ENCODE results near the gene TBCC.

GRCh38 chr6:42715871-42716270 is 30.0 kb downstream of the TBCC start:
- TF ChIP-seq, protein P1, sequence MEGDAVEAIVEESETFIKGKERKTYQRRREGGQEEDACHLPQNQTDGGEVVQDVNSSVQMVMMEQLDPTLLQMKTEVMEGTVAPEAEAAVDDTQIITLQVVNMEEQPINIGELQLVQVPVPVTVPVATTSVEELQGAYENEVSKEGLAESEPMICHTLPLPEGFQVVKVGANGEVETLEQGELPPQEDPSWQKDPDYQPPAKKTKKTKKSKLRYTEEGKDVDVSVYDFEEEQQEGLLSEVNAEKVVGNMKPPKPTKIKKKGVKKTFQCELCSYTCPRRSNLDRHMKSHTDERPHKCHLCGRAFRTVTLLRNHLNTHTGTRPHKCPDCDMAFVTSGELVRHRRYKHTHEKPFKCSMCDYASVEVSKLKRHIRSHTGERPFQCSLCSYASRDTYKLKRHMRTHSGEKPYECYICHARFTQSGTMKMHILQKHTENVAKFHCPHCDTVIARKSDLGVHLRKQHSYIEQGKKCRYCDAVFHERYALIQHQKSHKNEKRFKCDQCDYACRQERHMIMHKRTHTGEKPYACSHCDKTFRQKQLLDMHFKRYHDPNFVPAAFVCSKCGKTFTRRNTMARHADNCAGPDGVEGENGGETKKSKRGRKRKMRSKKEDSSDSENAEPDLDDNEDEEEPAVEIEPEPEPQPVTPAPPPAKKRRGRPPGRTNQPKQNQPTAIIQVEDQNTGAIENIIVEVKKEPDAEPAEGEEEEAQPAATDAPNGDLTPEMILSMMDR (IDR thresholded peaks at IDR 0.05), result no peak
- TF ChIP-seq POLR2A (IDR thresholded peaks at IDR 0.05), result no peak
